ENCODE results near the gene WNT7B. TPM values are rescaled to one million over a fixed set of nuclear protein-coding genes. Genes with fewer than 3 reads are reported as not detected.

The WNT7B gene
- total RNA-seq, 2 experiments from 2014 or later, result not detected

GRCh38 chr22:45980268-45980570, 3.3 kb upstream of the WNT7B start:
- POLR2A ChIA-PET, result no interaction called here

GRCh38 chr22:45978275-45978713, 1.3 kb upstream of the WNT7B start:
- CTCF ChIA-PET, result interaction anchor here (0.7 kb wide), 1 partner anchor 537 kb away, joined by 4 read pairs; no protein-coding TSS in a partner anchor
- POLR2A ChIA-PET, result no interaction called here

More at GRCh38 chr22:45980268-45980570, 3.3 kb upstream of the WNT7B start:
- CTCF ChIA-PET, result no interaction called here

- CTCF ChIA-PET, result interaction anchor here (0.5 to 0.7 kb wide), 2 partner anchors 536 to 598 kb away, joined by 4 to 6 read pairs; no protein-coding TSS in a partner anchor
- POLR2A ChIA-PET, result no interaction called here
Observed at GRCh38 chr22:45977551-45978274, 751 bp upstream of the WNT7B start.

GRCh38 chr22:45976254-45977002, 534 bp downstream of the WNT7B start:
- ChIA-PET CTCF (interaction anchor here (0.6 to 1.5 kb wide), 4 partner anchors 37 to 657 kb away, joined by 3 to 6 read pairs (median 4); no protein-coding TSS in a partner anchor), POLR2A (no interaction called here)

- CTCF ChIA-PET, result interaction anchor here (0.6 to 1.5 kb wide), 3 partner anchors 112 to 656 kb away, joined by 3 to 6 read pairs (median 4); no protein-coding TSS in a partner anchor
Observed at GRCh38 chr22:45975164-45976161, 1.5 kb downstream of the WNT7B start.

GRCh38 chr22:45974498-45974897, 2.5 kb downstream of the WNT7B start:
- POLR2A ChIA-PET, result no interaction called here

More at GRCh38 chr22:45975164-45976161, 1.5 kb downstream of the WNT7B start:
- POLR2A ChIA-PET, result no interaction called here

GRCh38 chr22:45972889-45973253, 4.1 kb downstream of the WNT7B start:
- ChIA-PET POLR2A (no interaction called here), CTCF (interaction anchor here (1.1 kb wide), 1 partner anchor 328 kb away, joined by 3 read pairs; no protein-coding TSS in a partner anchor)

More at GRCh38 chr22:45974498-45974897, 2.5 kb downstream of the WNT7B start:
- CTCF ChIA-PET, result no interaction called here

GRCh38 chr22:45972091-45972888, 4.7 kb downstream of the WNT7B start:
- CTCF ChIA-PET, result interaction anchor here (0.6 kb wide), 2 partner anchors 9 to 360 kb away, joined by 3 read pairs; no protein-coding TSS in a partner anchor

GRCh38 chr22:45971408-45972028, 5.4 kb downstream of the WNT7B start:
- ChIA-PET POLR2A (no interaction called here), CTCF (interaction anchor here (0.6 kb wide), 1 partner anchor 359 kb away, joined by 3 read pairs; no protein-coding TSS in a partner anchor)

More at GRCh38 chr22:45972091-45972888, 4.7 kb downstream of the WNT7B start:
- POLR2A ChIA-PET, result no interaction called here

- POLR2A ChIA-PET, result no interaction called here
- CTCF ChIA-PET, result no interaction called here
Observed at GRCh38 chr22:45970705-45971407, 6.1 kb downstream of the WNT7B start.

- ChIA-PET CTCF (no interaction called here), POLR2A (no interaction called here)
Observed at GRCh38 chr22:45969801-45970470, 7.0 kb downstream of the WNT7B start.

- CTCF ChIA-PET, result no interaction called here
- POLR2A ChIA-PET, result no interaction called here
Observed at GRCh38 chr22:45969414-45969799, 7.6 kb downstream of the WNT7B start.

- ChIA-PET POLR2A (no interaction called here), CTCF (no interaction called here)
Observed at GRCh38 chr22:45968751-45969413, 8.1 kb downstream of the WNT7B start.

- ChIA-PET CTCF (no interaction called here), POLR2A (no interaction called here)
Observed at GRCh38 chr22:45968003-45968650, 8.8 kb downstream of the WNT7B start.

GRCh38 chr22:45966895-45967365, 10.0 kb downstream of the WNT7B start:
- POLR2A ChIA-PET, result no interaction called here
- CTCF ChIA-PET, result no interaction called here

GRCh38 chr22:45966320-45966894, 10.6 kb downstream of the WNT7B start:
- CTCF ChIA-PET, result no interaction called here
- POLR2A ChIA-PET, result no interaction called here
